Renal cortical epithelial cell (primary cell): Measurements from ENCODE around the gene SFXN5. TPM values are rescaled to one million over a fixed set of nuclear protein-coding genes. Genes with fewer than 3 reads are reported as not detected.

Experiments
- DNase-seq: peaks from one replicate; pipeline ENCODE4 v3.0.0-alpha.2; 2011; ENCODE audit warnings: low read depth
- total RNA-seq: library from RNA; depleted of rRNA; stranded (reverse); fragments of >200 nt; gene quantifications from 2 replicates; pipeline ENCODE4 v1.2.3, GENCODE V29; 2014

The SFXN5 gene
- total RNA-seq, 1 donor from 2014 or later, result 16.0 TPM

DNA sequence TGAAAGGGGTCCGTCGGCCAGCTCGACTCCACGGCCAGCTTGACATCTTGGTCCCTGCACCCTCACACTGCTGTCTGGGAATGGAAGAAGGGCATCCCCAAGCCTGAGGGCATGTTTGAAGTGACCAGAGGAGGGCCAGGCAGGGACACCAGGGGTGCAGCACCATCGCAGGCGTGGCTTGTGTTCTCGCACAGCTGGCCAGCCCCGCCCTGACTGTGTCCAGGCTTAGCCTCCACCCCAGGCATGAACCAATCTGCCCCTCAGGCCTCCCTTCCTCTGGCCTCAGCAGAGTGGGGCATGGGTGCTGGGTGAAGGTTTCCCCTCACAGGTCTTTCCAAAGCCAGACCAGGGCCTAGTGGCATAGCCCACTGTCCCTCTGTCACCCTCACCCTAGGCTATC is 129.2 kb downstream of the SFXN5 start:
- DNase-seq, result no peak

DNA sequence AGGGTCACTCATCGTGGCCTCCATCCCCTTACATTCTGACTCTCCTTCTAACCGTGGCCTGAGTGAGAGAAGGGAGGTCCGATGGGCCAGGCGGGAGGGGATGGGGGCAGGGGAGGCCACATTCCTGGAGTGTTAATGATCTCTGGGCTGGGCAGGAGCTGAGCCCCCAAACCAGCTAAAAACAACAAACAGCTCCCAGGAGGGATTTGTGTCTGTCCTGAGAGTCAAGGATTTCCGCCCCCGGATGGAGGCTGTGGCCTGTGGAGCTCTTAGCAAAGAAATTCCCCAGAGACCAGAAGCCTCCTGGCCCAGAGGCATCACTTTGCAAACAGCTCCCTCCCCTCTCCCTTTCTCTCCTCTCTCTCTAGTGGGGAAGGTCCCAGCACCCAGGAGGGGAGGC is 130.7 kb downstream of the SFXN5 start:
- DNase-seq, result peak; percentile 60

DNA sequence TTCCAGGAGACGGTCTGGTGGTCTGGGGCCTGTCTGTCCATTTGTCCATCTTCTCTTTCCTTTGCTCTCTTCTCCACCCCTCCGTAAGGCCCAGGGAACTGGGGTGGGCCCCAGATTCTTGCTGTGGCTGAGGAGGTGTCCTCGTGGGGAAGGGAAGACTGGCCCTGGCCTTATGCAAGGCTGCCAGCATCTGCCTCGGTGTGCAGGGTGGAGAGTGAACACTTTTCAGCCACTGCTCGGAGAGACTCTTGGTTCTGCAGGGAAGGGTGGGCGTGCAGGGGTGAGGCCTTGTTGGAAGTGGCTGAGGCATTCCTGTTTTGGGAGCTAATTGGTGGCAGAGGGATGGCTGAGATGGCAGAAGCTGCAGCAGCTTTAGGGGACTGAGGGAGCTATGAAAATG is 131.2 kb downstream of the SFXN5 start:
- no peak for DNase-seq

DNA sequence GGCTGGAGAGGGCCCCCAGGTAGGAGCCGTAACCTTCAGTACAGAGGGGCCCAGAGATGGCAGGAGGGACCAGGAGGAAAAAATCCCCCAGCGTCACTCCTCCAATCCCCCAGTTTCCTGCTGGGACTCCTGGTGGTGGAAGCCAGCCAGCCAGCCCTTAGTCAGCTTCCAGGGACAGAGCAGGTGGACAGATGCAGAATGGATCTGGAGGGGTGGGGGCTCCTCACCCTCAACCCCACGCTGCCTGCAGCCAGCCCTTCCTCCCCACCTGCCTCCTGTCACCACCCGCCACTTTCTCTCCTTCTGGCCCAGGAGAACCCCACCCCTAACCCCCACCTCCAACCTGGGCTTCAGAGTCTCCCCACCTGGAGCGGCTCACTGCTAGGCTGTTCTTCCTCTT is 133.1 kb downstream of the SFXN5 start:
- no peak for DNase-seq

GRCh38 chr2:72937356-72937669 is 134.2 kb downstream of the SFXN5 start:
- DNase-seq, result no peak

- no peak for DNase-seq
Observed at GRCh38 chr2:72936660-72937355, 134.7 kb downstream of the SFXN5 start.

DNA sequence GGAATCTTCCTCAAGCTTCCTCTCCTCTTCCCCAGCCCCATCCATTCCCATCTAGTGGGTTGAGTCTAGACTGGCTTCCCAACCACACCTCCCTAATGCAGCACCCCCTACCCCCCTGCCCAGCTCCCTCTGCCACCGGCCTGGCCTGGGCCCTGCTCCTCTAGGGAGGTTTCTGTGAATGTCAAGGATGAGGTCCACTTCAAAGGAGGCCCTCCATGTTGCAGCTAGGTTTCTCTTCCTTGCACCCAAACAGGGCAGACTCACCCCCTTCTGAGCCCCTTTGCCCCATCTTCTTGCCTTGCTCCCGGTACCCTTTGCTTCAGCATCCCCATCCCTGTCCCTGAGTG is 135.9 kb downstream of the SFXN5 start:
- DNase-seq, result no peak

GRCh38 chr2:72934683-72935610 is 136.6 kb downstream of the SFXN5 start:
- DNase-seq, result no peak

DNA sequence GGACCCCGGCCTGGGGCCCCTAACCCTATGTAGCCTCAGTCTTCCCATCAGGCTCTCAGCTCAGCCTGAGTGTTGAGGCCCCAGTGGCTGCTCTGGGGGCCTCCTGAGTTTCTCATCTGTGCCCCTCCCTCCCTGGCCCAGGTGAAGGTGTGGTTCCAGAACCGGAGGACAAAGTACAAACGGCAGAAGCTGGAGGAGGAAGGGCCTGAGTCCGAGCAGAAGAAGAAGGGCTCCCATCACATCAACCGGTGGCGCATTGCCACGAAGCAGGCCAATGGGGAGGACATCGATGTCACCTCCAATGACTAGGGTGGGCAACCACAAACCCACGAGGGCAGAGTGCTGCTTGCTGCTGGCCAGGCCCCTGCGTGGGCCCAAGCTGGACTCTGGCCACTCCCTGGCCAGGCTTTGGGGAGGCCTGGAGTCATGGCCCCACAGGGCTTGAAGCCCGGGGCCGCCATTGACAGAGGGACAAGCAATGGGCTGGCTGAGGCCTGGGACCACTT is 137.8 kb downstream of the SFXN5 start:
- no peak for DNase-seq

DNA sequence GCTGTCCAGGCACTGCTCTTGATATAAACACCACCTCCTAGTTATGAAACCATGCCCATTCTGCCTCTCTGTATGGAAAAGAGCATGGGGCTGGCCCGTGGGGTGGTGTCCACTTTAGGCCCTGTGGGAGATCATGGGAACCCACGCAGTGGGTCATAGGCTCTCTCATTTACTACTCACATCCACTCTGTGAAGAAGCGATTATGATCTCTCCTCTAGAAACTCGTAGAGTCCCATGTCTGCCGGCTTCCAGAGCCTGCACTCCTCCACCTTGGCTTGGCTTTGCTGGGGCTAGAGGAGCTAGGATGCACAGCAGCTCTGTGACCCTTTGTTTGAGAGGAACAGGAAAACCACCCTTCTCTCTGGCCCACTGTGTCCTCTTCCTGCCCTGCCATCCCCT is 138.3 kb downstream of the SFXN5 start:
- DNase-seq, result no peak

DNA sequence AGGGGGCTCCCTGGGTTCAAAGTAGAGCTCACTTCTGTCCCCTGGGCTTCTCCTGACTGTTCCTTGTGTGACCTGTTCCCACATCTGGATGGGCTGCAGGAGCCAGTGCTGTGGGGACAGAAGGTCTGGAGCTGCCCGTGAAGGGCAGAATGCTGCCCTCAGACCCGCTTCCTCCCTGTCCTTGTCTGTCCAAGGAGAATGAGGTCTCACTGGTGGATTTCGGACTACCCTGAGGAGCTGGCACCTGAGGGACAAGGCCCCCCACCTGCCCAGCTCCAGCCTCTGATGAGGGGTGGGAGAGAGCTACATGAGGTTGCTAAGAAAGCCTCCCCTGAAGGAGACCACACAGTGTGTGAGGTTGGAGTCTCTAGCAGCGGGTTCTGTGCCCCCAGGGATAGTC is 138.7 kb downstream of the SFXN5 start:
- no peak for DNase-seq

DNA sequence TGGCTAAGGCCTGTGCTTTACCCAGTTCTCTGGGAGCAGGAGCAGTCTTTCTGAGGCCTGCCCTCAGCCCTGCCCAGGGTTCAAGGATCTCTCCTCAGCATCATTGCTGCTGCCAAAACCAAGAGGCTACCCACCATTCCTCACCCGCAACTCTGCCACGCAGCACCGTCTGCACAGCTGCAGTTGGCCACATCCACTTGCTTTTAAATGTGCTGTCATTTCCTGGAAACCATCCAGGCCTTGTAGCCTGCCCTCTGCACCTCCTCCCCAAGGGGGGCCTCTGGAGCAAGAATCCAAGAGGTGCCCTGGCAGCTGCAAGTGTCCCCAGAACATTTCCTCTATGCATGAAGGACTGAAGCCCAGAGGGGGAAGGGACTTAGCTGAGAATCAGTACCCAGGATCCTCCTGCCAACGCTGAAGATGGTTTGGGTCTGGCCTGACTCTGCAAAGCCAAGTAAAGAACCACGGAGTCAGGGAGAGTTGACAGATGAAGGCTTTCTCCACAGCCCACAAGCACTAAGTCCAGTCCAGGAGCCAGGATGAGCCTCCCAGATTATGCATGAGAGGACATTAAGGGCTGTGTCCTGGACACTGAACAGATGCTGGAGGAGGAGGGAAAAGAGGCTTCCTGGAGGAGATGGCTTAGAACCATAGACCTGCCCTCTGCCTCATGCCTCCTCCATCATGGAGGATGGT is 139.3 kb downstream of the SFXN5 start:
- DNase-seq, result peak; percentile 29

- DNase-seq, result peak; percentile 66
Observed at GRCh38 chr2:72931280-72931910, 140.1 kb downstream of the SFXN5 start.

DNA sequence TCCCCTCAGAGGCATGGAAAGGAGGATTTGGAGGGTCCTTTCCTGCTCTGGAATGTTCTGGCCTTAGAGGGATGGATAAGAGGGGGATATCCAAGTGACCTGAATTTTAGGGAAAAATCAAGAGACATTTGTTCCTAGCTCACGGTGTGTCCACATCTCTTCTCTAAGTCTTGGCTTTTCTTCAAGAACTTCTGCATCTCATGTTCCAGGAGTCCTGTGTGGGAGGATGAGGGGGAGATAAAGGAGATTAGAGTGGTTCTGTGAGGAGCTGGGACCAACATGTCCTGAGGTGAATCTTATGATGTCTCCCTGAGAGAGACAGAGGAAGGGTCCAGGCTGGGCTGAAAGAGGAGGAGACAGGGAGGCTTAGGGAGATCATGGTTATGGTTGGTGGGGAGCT is 142.5 kb downstream of the SFXN5 start:
- DNase-seq, result no peak

- DNase-seq, result no peak
Observed at GRCh38 chr2:72927619-72928550, 143.6 kb downstream of the SFXN5 start.

- no peak for DNase-seq
Observed at GRCh38 chr2:72926811-72927465, 144.6 kb downstream of the SFXN5 start.

DNA sequence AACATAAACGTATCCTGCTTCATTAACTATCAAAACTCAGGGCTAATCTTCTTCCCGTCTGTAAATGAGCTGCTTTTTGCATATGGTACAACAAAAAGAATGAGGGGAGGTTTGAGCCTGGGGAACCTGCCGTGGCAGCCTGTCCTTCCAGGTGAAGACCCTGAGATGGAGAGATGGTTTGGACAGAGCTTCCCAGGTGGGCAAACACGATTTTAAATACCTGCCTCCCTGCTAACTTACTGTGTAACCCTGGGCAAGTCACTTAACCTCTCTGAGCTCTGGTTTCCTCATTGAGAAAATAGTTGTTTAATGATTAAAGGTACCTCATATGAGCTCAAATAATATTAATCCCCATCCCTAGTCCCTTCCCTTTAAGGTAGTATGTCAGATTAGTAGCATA is 145.1 kb downstream of the SFXN5 start:
- no peak for DNase-seq

GRCh38 chr2:72925328-72925943 is 146.1 kb downstream of the SFXN5 start:
- no peak for DNase-seq

DNA sequence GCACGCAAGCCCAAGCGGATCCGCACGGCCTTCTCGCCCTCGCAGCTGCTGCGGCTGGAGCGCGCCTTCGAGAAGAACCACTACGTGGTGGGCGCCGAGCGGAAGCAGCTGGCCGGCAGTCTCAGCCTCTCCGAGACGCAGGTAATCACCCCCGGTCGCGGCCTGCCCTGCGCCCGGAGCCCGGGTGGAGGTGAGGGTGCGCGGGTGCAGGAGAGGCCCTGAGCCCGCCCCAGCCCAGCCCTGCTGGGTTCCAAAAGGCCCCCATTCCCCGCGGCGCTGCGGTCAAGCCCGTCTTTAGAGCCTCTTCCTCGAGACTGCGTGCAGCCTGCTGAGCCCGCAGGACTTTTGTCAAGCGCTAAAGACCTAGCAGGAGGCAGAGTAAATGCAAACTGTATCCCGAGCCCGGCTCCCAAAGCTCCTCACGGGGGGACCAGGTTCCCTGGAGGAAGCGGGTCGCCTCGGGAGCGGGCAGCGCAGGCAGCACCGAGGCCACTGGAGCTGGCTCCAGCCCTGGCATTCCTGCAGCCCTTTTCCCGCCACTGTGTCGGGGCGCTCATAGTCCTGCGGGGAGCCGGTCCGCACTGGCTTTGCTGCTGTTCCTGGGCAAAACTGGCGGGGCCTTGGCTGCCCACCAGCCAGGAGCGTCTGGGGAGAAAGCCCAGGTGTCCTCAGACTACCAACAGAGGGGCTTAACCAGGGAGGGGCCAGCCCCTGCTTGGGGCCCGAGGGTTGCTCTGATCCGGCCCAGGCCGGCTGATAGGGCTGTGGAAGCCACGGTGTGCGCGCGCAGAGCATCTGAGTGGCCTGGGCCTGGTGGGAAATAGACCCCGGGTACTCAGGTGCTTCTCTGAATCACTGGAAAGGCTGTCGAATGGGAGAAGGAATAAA is 146.9 kb downstream of the SFXN5 start:
- DNase-seq, result no peak
